Measurements from ENCODE around the gene HIPK1. TPM values are rescaled to one million over a fixed set of nuclear protein-coding genes. Genes with fewer than 3 reads are reported as not detected.

The HIPK1 gene
- total RNA-seq, 1 experiment from 2014 or later, result 40.1 TPM

DNA sequence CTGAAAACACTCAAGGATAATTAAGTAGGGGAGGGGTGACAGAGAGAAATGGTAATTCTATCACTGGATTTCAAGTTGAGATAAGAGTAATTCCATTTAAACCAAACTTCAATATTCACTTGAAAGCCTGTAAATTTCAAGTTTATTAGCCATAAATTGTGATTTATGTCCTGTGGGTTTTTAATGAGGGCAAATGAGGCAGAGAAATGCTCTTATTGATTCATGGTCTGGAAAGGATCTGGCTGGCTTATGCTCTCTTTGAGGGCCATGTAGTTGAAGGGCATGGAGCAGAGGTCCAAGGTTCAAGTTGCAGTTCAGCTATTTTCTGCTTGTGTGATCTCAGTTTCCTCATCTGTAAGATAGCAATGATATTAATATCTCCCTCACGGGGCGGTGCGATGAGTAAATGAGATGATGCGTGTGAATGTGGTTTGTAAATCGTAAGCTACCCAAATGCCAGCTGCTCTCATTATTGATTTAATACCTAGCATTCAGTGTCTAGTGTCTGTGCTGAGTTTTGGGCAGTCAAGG lies 62.4 kb downstream of the HIPK1 start:
- intact Hi-C loops (cut with micrococcal nuclease), result no loop called here

DNA sequence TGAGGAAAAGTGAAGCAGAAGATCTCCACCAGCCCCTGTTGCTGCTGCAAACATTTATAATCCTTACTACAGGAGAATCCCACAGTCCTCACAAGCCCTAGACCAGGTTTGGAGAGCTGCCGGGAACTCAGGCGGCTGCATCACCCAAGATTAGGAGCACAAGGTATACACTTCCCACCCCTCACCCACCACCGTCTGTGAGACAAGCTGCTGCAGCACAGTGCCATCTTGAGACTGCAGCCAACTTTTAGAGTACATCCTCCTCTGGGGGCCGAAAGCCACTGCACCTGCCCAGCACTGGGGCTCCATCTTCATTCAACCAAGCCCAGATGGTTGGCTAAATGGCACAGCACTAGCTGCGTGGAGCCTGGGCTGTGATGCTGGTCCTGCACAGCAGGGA lies 63.9 kb downstream of the HIPK1 start:
- RAD21 ChIA-PET (ENCODE audit: low non-redundant PET in 1 of 2, low total read pairs in 2 of 2, uncharacterized antibody in 2 of 2, unreplicated experiment in 2 of 2), result no interaction called here
- Histone ChIP-seq H3K4me1 (ENCODE audit: control insufficient read depth in 1 of 2, insufficient read depth in 2 of 2, low read length in 2 of 2) (no peaks in the 10 kb centered on the region), H3K27me3 (ENCODE audit: insufficient read depth, low read length) (no peaks in the 10 kb centered on the region), H4K20me1 (ENCODE audit: insufficient read depth) (no peaks in the 10 kb centered on the region), H3K36me3 (ENCODE audit: control insufficient read depth in 1 of 2, insufficient read depth in 2 of 2, low read length in 2 of 2) (no peaks in the 10 kb centered on the region; a peak in 1 of 4 replicates), H2AFZ (ENCODE audit: low read depth, low read length, poor library complexity, severe bottlenecking) (no peak overlapping the region), H3K79me2 (ENCODE audit: insufficient read depth, low read length) (no peaks in the 10 kb centered on the region), H3K9ac (ENCODE audit: low read length) (no peak overlapping the region), H3K4me2 (ENCODE audit: low read length) (no peak overlapping the region), H3K9me2 (ENCODE audit: insufficient read depth) (no peaks in the 10 kb centered on the region), H3K4me3 (replicated peaks in 1 of 2; ENCODE audit: low read depth in 1 of 2, low read length in 2 of 2) (no peak overlapping the region), H3K9me3 (ENCODE audit: control insufficient read depth in 1 of 2, insufficient read depth in 1 of 2, low read depth in 1 of 2, low read length in 2 of 2) (peaks cover 0 to 4% of the 10 kb centered on the region in 2 experiments; a peak in 1 of 4 replicates), H3K27ac (ENCODE audit: low read depth, low read length) (no peak overlapping the region)
- CTCF ChIA-PET, result no interaction called here
- intact Hi-C loops (cut with micrococcal nuclease), result no loop called here
- DNase-seq (ENCODE audit: low read depth, low spot score) (no peak), ATAC-seq (no peak)
- POLR2A ChIA-PET, result no interaction called here
- no TSS peak for BruUV-seq (replicated peaks)
- TF ChIP-seq SP1 (IDR thresholded peaks at IDR 0.05; ENCODE audit: low read depth), result no peak
- TF ChIP-seq MAX (IDR thresholded peaks at IDR 0.05), result no peak
- TF ChIP-seq EZH2 (IDR thresholded peaks at IDR 0.05), result no peak
- no peak for TF ChIP-seq RAD21 (IDR thresholded peaks at IDR 0.05; ENCODE audit: low read depth)
- TF ChIP-seq POLR2AphosphoS5 (IDR thresholded peaks at IDR 0.05; ENCODE audit: low read depth, low read length), result no peak
- TF ChIP-seq POLR2A (IDR thresholded peaks at IDR 0.05; ENCODE audit: borderline replicate concordance, extremely low read depth, insufficient read depth, insufficient read length), result no peak
- TF ChIP-seq, protein P1, sequence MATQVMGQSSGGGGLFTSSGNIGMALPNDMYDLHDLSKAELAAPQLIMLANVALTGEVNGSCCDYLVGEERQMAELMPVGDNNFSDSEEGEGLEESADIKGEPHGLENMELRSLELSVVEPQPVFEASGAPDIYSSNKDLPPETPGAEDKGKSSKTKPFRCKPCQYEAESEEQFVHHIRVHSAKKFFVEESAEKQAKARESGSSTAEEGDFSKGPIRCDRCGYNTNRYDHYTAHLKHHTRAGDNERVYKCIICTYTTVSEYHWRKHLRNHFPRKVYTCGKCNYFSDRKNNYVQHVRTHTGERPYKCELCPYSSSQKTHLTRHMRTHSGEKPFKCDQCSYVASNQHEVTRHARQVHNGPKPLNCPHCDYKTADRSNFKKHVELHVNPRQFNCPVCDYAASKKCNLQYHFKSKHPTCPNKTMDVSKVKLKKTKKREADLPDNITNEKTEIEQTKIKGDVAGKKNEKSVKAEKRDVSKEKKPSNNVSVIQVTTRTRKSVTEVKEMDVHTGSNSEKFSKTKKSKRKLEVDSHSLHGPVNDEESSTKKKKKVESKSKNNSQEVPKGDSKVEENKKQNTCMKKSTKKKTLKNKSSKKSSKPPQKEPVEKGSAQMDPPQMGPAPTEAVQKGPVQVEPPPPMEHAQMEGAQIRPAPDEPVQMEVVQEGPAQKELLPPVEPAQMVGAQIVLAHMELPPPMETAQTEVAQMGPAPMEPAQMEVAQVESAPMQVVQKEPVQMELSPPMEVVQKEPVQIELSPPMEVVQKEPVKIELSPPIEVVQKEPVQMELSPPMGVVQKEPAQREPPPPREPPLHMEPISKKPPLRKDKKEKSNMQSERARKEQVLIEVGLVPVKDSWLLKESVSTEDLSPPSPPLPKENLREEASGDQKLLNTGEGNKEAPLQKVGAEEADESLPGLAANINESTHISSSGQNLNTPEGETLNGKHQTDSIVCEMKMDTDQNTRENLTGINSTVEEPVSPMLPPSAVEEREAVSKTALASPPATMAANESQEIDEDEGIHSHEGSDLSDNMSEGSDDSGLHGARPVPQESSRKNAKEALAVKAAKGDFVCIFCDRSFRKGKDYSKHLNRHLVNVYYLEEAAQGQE (IDR thresholded peaks at IDR 0.05; ENCODE audit: low read depth), result no peak
- no peak for TF ChIP-seq ATF3 (IDR thresholded peaks at IDR 0.05)
- TF ChIP-seq ELF1 (IDR thresholded peaks at IDR 0.05; ENCODE audit: borderline replicate concordance, low read depth), result no peak

More for the DNA sequence above, 62.4 kb downstream of the HIPK1 start:
- Histone ChIP-seq H2AFZ (ENCODE audit: low read depth, low read length, poor library complexity, severe bottlenecking) (no peak overlapping the region), H4K20me1 (ENCODE audit: insufficient read depth) (no peaks in the 10 kb centered on the region), H3K4me3 (replicated peaks in 1 of 2; ENCODE audit: low read depth in 1 of 2, low read length in 2 of 2) (no peak overlapping the region), H3K36me3 (ENCODE audit: control insufficient read depth in 1 of 2, insufficient read depth in 2 of 2, low read length in 2 of 2) (no peaks in the 10 kb centered on the region; a peak in 1 of 4 replicates), H3K27ac (ENCODE audit: low read depth, low read length) (no peak overlapping the region), H3K79me2 (ENCODE audit: insufficient read depth, low read length) (no peaks in the 10 kb centered on the region), H3K9me2 (ENCODE audit: insufficient read depth) (no peaks in the 10 kb centered on the region), H3K27me3 (ENCODE audit: insufficient read depth, low read length) (no peaks in the 10 kb centered on the region), H3K9me3 (ENCODE audit: control insufficient read depth in 1 of 2, insufficient read depth in 1 of 2, low read depth in 1 of 2, low read length in 2 of 2) (peaks cover 0 to 4% of the 10 kb centered on the region in 2 experiments; a peak in 1 of 4 replicates), H3K4me2 (ENCODE audit: low read length) (no peak overlapping the region), H3K4me1 (ENCODE audit: control insufficient read depth in 1 of 2, insufficient read depth in 2 of 2, low read length in 2 of 2) (no peaks in the 10 kb centered on the region), H3K9ac (ENCODE audit: low read length) (no peak overlapping the region)
- ChIA-PET CTCF (no interaction called here), RAD21 (ENCODE audit: low non-redundant PET in 1 of 2, low total read pairs in 2 of 2, uncharacterized antibody in 2 of 2, unreplicated experiment in 2 of 2) (no interaction called here), POLR2A (no interaction called here)
- DNase-seq (ENCODE audit: low read depth, low spot score), result no peak
- no peak for ATAC-seq
- TF ChIP-seq POLR2AphosphoS5 (IDR thresholded peaks at IDR 0.05; ENCODE audit: low read depth, low read length) (no peak), SP1 (IDR thresholded peaks at IDR 0.05; ENCODE audit: low read depth) (no peak), ZNF274 (IDR thresholded peaks at IDR 0.05; ENCODE audit: low read depth, low read length) (no peak), RAD21 (IDR thresholded peaks at IDR 0.05; ENCODE audit: low read depth) (no peak), ZBTB33 (IDR thresholded peaks at IDR 0.05; ENCODE audit: extremely low read depth, insufficient replicate concordance, low read length) (no peak), CEBPB (IDR thresholded peaks at IDR 0.05; ENCODE audit: low read depth) (no peak), EGR1 (IDR thresholded peaks at IDR 0.05; ENCODE audit: low read depth) (no peak), EZH2phosphoT487 (IDR thresholded peaks at IDR 0.05; ENCODE audit: borderline replicate concordance) (no peak)
- BruUV-seq (replicated peaks), result no TSS peak
